Osteoblast (primary cell): Measurements from ENCODE around the gene PPP1R13B. TPM values are rescaled to one million over a fixed set of nuclear protein-coding genes. Genes with fewer than 3 reads are reported as not detected.
"Not testable (repeated sequence)": the region's sequence is repeated elsewhere in the genome, so short reads cannot be mapped to it uniquely, and the experiment has no call there.

Source experiments
- DNase-seq: peaks from one replicate; pipeline ENCODE4 v3.0.0; 2011; ENCODE audit warnings: low spot score, mixed read lengths; ENCODE audit not compliant: insufficient read length; ENCODE audit errors: missing footprints
- H2AFZ ChIP-seq: 2 replicates; pipeline ENCODE4 v1.6.0; 2011; ENCODE audit warnings: mild to moderate bottlenecking, low read length
- H3K27ac ChIP-seq: 2 replicates; pipeline ENCODE4 v1.5.1; 2011; ENCODE audit warnings: mild to moderate bottlenecking, low read depth, low read length, moderate library complexity
- H3K27me3 ChIP-seq: 2 replicates; pipeline ENCODE4 v1.6.0; 2012; ENCODE audit warnings: mild to moderate bottlenecking, control low read depth, inconsistent platforms, low read length, moderate library complexity; ENCODE audit not compliant: insufficient read depth
- H3K36me3 ChIP-seq: 2 replicates; pipeline ENCODE4 v1.5.1; 2011; ENCODE audit warnings: mild to moderate bottlenecking, low read length, control low read depth, moderate library complexity; ENCODE audit not compliant: insufficient read depth
- H3K4me1 ChIP-seq: 2 replicates; pipeline ENCODE4 v1.5.1; 2011; ENCODE audit warnings: mild to moderate bottlenecking, low read length, control low read depth, moderate library complexity; ENCODE audit not compliant: insufficient read depth
- H3K4me2 ChIP-seq: 2 replicates; pipeline ENCODE4 v1.6.0; 2011; ENCODE audit warnings: mild to moderate bottlenecking, low read length; ENCODE audit not compliant: insufficient read depth
- H3K4me3 ChIP-seq: fragments of 200-600 bp; sonication (generic); 3 replicates; pipeline ENCODE4 v1.5.1; 2012; ENCODE audit warnings: mild to moderate bottlenecking, low read length, inconsistent platforms; ENCODE audit not compliant: insufficient read depth
- H3K79me2 ChIP-seq: 2 replicates; pipeline ENCODE4 v1.6.0; 2012; ENCODE audit warnings: mild to moderate bottlenecking, low read length, control low read depth, inconsistent platforms; ENCODE audit not compliant: insufficient read depth
- H3K9me3 ChIP-seq: 2 replicates; pipeline ENCODE4 v1.5.1; 2011; ENCODE audit warnings: low read depth, low read length, control low read depth
- H4K20me1 ChIP-seq: 2 replicates; pipeline ENCODE4 v1.6.0; 2012; ENCODE audit warnings: mild to moderate bottlenecking, low read length, control low read depth; ENCODE audit not compliant: insufficient read depth
- CTCF ChIP-seq: IDR thresholded peaks from 2 replicates; pipeline ENCODE4 v1.5.1; 2011; ENCODE audit warnings: mild to moderate bottlenecking, low read depth, low read length, moderate library complexity; ENCODE audit errors: extremely low read depth
- total RNA-seq: library from RNA; depleted of rRNA; stranded (reverse); fragments of >200 nt; gene quantifications from 2 replicates; pipeline ENCODE4 v1.2.3, GENCODE V29; 2012

Gene PPP1R13B
- total RNA-seq, 1 donor: 3.3 TPM

GRCh38 chr14:103805708-103806107, 41.7 kb downstream of the PPP1R13B start:
- Histone ChIP-seq H3K27ac (no peak overlapping the region), H4K20me1 (peaks cover 2% of the 10 kb centered on the region), H3K4me3 (no peak overlapping the region), H3K27me3 (no peaks in the 10 kb centered on the region), H2AFZ (no peak overlapping the region), H3K79me2 (peaks cover 3% of the 10 kb centered on the region), H3K36me3 (no peaks in the 10 kb centered on the region), H3K4me1 (peaks cover 23% of the 10 kb centered on the region), H3K4me2 (no peak overlapping the region), H3K9me3 (no peaks in the 10 kb centered on the region)
- no peak for TF ChIP-seq CTCF
- no peak for DNase-seq

GRCh38 chr14:103803661-103804060, 43.7 kb downstream of the PPP1R13B start:
- H3K4me2 ChIP-seq: no peak overlapping the region
- TF ChIP-seq CTCF: no peak
- no peak overlapping the region for H3K4me3 ChIP-seq
- H4K20me1 ChIP-seq: no peaks in the 10 kb centered on the region
- peak; percentile 80 for DNase-seq
- peaks cover 3% of the 10 kb centered on the region for H3K79me2 ChIP-seq
- no peak overlapping the region for H2AFZ ChIP-seq
- H3K27ac ChIP-seq: peak overlapping the region; percentile 59
- H3K27me3 ChIP-seq: no peaks in the 10 kb centered on the region
- peaks cover 23% of the 10 kb centered on the region for H3K4me1 ChIP-seq
- no peaks in the 10 kb centered on the region for H3K9me3 ChIP-seq
- no peaks in the 10 kb centered on the region for H3K36me3 ChIP-seq

GRCh38 chr14:103802356-103802755, 45.0 kb downstream of the PPP1R13B start:
- no peak for TF ChIP-seq CTCF

GRCh38 chr14:103801459-103801858, 45.9 kb downstream of the PPP1R13B start:
- peak overlapping the region; percentile 75 for H3K27ac ChIP-seq
- TF ChIP-seq CTCF: no peak
- no peak overlapping the region for H3K4me3 ChIP-seq
- DNase-seq: peak; percentile 92
- peaks cover 23% of the 10 kb centered on the region for H3K4me1 ChIP-seq
- H3K27me3 ChIP-seq: no peaks in the 10 kb centered on the region
- H2AFZ ChIP-seq: peak overlapping the region; percentile 67
- H3K9me3 ChIP-seq: no peaks in the 10 kb centered on the region
- H3K79me2 ChIP-seq: peaks cover 3% of the 10 kb centered on the region
- no peaks in the 10 kb centered on the region for H4K20me1 ChIP-seq
- H3K4me2 ChIP-seq: peak overlapping the region; percentile 58
- H3K36me3 ChIP-seq: no peaks in the 10 kb centered on the region

More at GRCh38 chr14:103802356-103802755, 45.0 kb downstream of the PPP1R13B start:
- H3K27ac ChIP-seq: peak overlapping the region; percentile 65
- H3K9me3 ChIP-seq: no peaks in the 10 kb centered on the region
- H4K20me1 ChIP-seq: no peaks in the 10 kb centered on the region
- no peaks in the 10 kb centered on the region for H3K36me3 ChIP-seq
- no peak overlapping the region for H3K4me3 ChIP-seq
- peaks cover 3% of the 10 kb centered on the region for H3K79me2 ChIP-seq
- H2AFZ ChIP-seq: no peak overlapping the region
- H3K4me2 ChIP-seq: no peak overlapping the region
- H3K27me3 ChIP-seq: no peaks in the 10 kb centered on the region
- no peak for DNase-seq
- H3K4me1 ChIP-seq: peaks cover 23% of the 10 kb centered on the region

GRCh38 chr14:103793192-103793591, 54.2 kb downstream of the PPP1R13B start:
- not testable (repeated sequence) for H2AFZ ChIP-seq, H3K4me1 ChIP-seq, H3K27me3 ChIP-seq, H3K9me3 ChIP-seq, H3K36me3 ChIP-seq, H4K20me1 ChIP-seq, H3K27ac ChIP-seq, H3K4me2 ChIP-seq, DNase-seq, H3K4me3 ChIP-seq, H3K79me2 ChIP-seq
